Femur (tissue), 1 donor: ENCODE measurements around the gene RLBP1.
"Not testable (repeated sequence)": the region's sequence is repeated elsewhere in the genome, so short reads cannot be mapped to it uniquely, and the experiment has no call there.

Experiments
- DNase-seq: peaks from one replicate; pipeline ENCODE4 v3.0.0-alpha.2; 2017

RLBP1 gene

GRCh38 chr15:89221543-89221942 is at the start of gene RLBP1:
Gene RLBP1 (minus strand): TSS chr15:89221579. CDS start chr15:89218975, 2,604 bp downstream.
- no peak for DNase-seq

- DNase-seq: not testable (repeated sequence)
Observed at GRCh38 chr15:89250142-89250541, 28.8 kb upstream of the RLBP1 start.

DNA sequence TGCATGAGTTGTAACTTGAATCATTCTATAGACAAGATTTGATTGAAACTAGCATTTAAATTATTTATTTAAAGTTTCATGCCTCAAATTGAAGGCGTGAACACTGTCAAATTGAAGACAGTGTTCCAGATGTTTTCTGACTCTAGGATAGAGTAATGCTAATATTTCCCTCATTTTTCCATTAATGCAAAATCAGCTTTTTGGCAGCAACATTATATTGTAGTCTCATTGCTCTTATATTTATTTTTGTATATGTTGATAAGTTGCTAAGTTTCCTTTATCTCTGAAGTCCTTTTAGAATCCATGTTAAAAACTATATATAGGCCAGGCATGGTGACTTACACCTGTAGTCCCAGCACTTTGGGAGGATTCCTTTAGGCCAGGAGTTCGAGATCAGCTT is 27.2 kb upstream of the RLBP1 start:
- no peak for DNase-seq

GRCh38 chr15:89247446-89247845 is 26.1 kb upstream of the RLBP1 start:
- no peak for DNase-seq

DNA sequence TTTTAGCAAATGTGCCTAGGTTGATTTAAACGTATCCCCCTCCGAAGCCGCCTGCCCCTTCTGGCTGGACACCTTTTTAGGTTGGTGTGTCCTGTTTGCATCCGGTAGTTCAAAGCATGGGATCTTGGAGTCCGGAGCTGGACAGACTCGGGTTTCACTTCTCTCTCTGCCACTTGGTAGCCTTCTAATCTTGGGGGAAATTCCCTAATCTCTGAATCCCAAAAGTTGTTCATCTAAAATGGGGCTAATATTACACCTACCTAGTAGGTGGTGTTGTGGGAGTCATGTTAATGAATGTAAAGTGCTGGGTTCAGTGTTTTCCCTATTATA is 23.2 kb upstream of the RLBP1 start:
- DNase-seq: no peak

DNA sequence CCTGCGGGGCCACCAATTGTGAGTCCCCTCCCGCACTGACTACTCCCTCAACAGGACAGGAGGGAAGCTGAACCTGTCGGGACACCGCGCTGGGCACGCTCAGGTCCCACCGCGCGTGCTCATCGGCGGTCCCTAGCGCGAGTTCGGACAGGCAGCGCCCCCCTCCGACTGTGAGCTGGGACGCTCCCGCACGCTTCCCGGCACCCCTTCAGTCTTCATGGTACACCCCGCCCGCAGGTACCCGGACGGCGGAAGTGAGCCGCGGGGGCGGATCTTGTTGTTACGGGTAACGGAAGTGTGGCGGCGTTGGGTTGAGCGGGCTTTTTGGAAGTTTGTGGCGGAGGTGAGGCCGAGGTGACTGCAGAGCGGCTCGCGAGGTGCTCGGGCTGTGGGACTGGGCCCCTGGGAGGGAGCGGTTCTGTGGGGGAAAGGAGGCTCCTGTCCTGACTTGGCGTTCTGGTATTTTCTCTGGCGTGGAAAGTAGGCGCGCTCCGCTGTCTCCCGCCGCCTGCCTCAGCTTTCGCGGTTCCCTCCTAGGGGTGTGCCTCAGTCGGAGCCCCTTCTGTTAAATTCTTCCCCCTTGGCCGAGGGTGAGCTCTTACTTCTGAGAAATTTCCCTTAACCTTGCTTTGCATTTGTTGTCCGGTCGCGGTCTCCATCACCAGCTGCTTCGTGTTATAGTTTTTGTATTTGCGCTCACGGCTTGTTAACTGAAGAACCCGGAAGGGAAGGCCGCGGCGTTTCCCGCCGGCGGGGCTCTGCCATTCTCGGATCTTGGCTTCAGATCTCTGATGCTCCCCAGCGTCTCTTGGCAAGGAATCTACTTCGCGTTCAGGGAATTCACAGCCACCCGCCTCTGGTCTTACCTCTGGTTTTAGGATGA is 22.6 kb upstream of the RLBP1 start, which contains the start of gene FANCI:
Gene FANCI (plus strand): TSS at position 289 of the 883 bp plus-strand sequence. CDS start 3,669 bp downstream, outside the sequence.
- peak; percentile 97 for DNase-seq

DNA sequence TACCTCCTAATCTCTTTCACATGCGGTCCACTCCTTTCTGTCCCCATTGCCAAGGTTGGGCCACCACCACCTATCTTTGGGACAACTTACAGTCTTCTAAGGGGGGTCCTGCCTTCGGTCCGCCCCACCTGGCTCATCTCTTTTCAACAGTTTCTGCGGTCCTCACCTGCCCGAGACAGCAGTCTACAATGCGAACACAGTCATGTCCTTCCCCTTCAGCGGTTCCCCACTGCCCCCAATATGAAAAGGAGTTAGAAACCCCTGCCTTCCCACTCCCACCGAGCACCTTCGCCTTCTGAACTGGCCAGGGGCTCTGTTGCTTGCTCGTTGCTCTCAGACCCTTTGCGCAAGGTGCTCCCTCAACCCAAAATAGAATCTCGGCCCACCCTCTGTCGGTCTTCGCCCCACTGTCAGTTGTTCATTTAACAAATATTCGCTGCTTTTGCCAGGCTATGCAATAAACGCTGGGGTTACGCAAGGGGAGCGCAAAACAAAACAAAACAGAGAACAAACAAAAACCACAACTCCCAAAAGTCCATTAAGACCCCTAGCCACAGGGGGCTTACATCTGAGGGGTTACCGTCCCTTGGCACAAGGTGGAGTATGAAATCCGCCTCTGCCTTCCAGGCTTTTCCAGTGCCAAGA is 21.8 kb upstream of the RLBP1 start:
- no peak for DNase-seq

DNA sequence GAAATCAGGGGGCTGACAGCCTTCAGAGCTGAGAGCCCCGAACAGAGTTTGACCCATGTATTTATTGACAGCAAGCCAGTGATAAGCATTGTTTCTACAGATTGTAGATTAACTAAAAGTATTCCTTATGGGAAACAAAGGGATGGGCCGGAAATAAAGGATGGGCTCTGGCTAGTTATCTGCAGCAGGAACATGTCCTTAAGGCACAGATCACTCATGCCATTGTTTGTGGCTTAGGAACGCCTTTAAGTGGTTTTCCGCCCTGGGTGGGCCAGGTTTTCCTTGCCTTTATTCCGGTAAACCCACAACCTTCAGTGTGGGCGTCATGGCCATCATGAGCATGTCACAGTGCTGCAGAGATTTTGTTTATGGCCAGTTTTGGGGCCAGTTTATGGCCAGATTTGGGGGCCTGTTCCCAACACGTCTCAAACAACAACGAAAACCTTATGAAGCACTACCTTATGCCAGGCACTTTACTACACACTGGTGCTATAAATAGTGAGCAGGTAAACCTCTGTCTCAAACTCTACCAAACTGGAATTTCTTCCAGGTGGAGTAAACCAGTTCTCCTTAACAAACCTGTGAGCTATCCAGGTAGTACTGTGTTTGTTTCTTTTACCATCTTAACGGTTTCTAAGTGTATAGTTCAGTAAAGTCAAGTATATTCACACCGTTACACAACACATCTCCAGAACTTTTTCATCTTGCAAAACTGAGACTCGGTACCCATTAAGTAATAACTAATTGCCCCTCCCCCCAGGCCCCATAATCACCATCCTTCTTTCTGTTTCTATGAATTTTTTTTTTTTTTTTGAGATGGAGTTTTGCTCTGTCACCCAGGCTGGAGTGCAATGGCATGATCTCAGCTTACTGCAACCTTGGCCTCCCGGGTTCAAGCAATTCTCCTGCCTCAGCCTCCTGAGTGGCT is 18.8 kb upstream of the RLBP1 start:
- not testable (repeated sequence) for DNase-seq

GRCh38 chr15:89231832-89232231 is 10.5 kb upstream of the RLBP1 start:
- DNase-seq: no peak

DNA sequence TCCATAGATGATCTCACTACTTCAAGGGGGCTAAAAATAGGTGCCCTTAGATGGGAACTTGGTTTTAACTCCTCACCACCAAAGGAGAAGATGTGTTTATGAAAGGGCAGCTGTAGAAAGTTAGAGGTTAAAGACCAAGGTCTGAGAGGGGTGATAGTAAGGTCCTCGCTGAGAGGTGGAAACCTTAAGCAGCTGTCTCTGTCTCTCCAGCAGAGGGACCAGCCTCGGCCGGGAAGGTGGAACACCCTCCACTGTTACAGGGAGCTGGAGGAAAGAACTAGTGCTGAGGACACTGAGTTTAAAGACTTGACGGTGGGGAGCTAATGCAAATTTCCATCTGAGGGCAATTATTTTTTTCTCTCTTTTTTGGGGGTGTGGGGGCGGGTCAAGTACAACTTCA is 8.9 kb upstream of the RLBP1 start:
- DNase-seq: no peak

- DNase-seq: no peak
Observed at GRCh38 chr15:89227425-89227824, 6.0 kb upstream of the RLBP1 start.

DNA sequence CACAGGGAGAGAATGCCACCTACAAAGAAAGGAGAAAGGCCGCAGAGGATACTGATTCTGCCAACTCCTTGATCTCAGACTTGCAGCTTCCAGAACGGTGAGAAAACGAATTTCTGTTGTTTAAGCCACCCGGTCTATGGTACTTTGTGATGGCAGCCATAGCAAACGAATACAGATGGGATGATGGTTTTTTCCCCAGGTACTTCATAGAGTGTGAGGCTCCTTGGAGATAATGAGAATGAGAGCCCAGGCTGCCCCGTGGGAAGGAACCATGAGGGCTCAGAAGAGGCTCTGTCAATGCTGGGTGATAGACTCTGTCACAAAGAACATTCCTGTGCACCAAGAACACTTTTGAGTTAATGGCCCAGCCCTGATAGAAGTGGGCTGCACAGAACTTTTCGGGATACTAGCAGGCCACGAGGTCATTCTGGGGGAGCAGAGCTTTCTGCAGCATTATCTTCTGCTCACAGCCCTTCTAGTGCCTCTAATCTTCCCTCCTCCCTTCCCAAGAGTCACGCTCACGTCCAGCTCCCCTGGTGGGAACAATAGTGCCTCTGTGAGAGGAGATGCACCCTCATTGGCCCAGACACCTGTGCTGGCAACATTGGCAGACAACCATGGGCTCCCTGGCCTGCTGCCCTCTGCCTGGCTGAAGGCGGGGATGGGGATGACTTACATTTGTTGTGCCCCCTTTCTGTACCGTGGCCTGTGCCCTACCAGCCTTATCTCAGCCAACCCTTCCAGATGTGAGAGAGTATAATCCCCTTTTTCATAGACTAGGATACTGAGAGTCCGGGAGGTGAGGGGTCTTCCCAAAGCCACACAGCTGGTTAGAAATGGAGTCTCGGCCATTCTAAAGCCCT is 5.2 kb upstream of the RLBP1 start:
- no peak for DNase-seq

DNA sequence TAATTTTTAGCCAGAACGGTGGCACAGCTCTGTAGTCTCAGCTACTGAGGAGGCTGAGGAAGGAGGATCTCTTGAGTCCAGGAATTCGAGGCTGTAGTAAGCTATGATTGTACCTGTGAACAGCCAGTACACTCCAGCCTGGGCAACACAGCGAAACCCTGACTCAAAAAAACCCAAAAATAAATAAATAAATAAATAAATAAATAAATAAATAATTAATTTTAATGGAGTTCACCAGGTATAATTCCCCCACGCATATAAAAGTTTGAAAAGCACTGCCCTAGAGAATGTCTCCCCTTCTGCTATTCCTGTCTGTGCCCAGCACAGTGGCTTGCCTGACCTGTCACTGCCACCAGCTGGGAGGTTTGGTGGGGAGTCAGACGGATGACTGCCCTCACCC is 4.2 kb upstream of the RLBP1 start:
- DNase-seq: no peak

GRCh38 chr15:89218531-89218930 is 2.8 kb downstream of the RLBP1 start:
- no peak for DNase-seq

DNA sequence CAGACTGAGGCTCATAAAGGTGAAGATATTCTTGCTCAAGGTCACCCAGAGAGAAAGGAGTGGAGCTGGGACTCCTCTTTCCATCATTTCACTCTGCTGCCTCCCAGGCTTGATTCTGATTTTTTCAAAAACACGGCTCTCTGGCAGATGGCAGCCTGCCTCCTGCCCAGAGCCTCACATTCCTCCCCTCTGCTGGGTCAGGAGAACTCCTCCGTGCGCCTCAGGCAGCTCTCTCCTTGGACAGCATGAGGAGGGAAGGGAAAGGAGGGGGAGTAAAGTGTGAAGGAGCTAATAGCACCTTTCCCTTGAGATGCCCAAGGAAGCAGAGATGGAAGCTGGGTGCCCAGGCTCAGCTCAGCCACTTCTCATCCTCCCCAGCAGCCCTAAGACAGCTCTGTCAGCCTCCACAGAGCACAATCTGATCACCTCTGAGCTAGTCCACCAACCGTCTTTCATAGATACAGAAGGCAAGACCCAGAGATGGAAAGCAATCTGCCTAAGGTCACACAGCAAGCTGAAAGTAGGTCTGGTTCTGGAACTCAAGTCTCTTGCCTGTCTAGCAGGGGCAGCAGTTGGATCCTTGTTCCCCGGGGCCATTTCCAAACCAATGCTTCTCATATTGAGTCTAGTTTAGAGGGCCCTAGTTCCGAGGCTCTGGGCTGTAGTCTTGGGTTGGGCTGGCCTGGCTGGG is 3.5 kb downstream of the RLBP1 start:
- no peak for DNase-seq

GRCh38 chr15:89217031-89217430 is 4.3 kb downstream of the RLBP1 start:
- DNase-seq: no peak

DNA sequence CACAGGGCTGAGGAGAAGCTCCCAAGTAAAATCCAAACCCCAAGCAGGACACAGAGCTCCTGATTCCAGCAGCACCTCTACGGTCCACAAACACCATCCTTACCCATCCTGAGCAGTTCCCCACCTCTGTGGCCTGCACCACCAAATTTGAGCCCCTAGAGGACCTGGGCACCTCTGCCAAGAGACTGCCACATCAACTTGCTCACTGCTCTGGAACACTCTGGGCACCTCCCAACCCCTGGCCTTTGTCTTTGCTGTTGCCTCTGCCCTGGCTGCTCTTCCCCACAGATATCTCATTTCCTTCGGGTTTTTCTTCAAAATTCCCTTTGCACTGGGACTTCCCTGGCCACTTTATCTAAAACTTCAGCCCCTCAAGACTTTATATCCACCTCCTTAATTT is 5.8 kb downstream of the RLBP1 start:
- no peak for DNase-seq

- no peak for DNase-seq
Observed at GRCh38 chr15:89211678-89212170, 9.7 kb downstream of the RLBP1 start.

GRCh38 chr15:89209057-89209456 is 12.3 kb downstream of the RLBP1 start:
- no peak for DNase-seq

DNA sequence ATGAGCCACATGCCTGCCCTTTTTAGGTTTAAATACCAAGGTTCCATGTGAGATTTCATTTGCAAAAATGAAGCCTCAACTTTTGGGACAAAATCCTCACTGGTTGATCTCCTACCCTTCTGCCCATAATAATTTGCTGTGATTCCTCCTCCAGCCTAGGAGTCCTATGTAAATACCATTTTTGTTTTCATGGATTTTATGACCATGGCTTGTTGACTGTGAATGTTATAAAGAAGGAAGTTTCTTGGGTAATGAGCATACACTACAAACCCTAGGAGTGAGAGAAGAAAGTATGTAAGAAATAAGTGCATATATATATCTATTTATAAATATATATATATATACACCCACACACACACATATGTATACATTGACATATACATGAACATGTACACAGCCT is 13.1 kb downstream of the RLBP1 start:
- DNase-seq: no peak

GRCh38 chr15:89206908-89207331 is 14.5 kb downstream of the RLBP1 start:
- peak; percentile 78 for DNase-seq
